Endothelial cell of umbilical vein (primary cell): ENCODE data around the gene ASIP. TPM values are rescaled to one million over a fixed set of nuclear protein-coding genes. Genes with fewer than 3 reads are reported as not detected.
"Not testable (repeated sequence)": the region's sequence is repeated elsewhere in the genome, so short reads cannot be mapped to it uniquely, and the experiment has no call there.

ENCODE experiments used
- BruUV-seq: library from RNA; stranded (reverse); fragments of 400-500 nt; replicated peaks from 2 replicates; lab custom pipeline; 2021; lab: Mats Ljungman, UMichigan
- CTCF ChIA-PET: fragments of 300-600, 350-600 bp; sonication (Branson Sonifier 250); formaldehyde crosslinking; loops from one replicate; lab custom pipeline; 2021; ENCODE audit warnings: antibody characterized with exemption, inconsistent platforms; lab: Charles Lee
- POLR2A ChIA-PET: fragments of 300-600, 350-600 bp; sonication (Branson Sonifier 250); formaldehyde crosslinking; loops from one replicate; lab custom pipeline; 2021; ENCODE audit warnings: antibody characterized with exemption, inconsistent platforms; lab: Charles Lee
- DNase-seq: peaks from one replicate; pipeline ENCODE4 v3.0.0-alpha.2; 2011; ENCODE audit warnings: low read depth, low spot score
- FAIRE-seq: peaks from 2 replicates; lab custom pipeline; 2011; peaks lifted over from hg19 to GRCh38; lab: Jason Lieb, UNC
- H2AFZ ChIP-seq: 2 replicates; pipeline ENCODE4 v1.6.0; 2012; ENCODE audit warnings: low read depth, low read length, control low read depth, inconsistent platforms
- H3K27ac ChIP-seq: 2 replicates; pipeline ENCODE4 v1.5.1; 2011; ENCODE audit warnings: low read depth, mild to moderate bottlenecking, control low read depth, low read length, moderate library complexity; ENCODE audit not compliant: insufficient read depth
- H3K27me3 ChIP-seq, 2 experiments: 2 replicates each; pipeline versions ENCODE4 v1.6.0 to v1.6.1; 2011; ENCODE audit warnings: low read length in 2 of 2, mixed read lengths in 1 of 2; ENCODE audit not compliant: control insufficient read depth in 2 of 2, insufficient read depth in 2 of 2
- H3K36me3 ChIP-seq, 2 experiments: 2 replicates in 1 of 2; 3 replicates in 1 of 2; pipeline ENCODE4 v1.5.1; 2011; ENCODE audit warnings: low read length in 2 of 2, mild to moderate bottlenecking in 1 of 2, moderate library complexity in 1 of 2; ENCODE audit not compliant: control insufficient read depth in 2 of 2, insufficient read depth in 2 of 2; ENCODE audit errors: extremely low read depth in 1 of 2
- H3K4me1 ChIP-seq: 3 replicates; pipeline ENCODE4 v1.5.1; 2011; ENCODE audit warnings: mild to moderate bottlenecking, low read length; ENCODE audit not compliant: control insufficient read depth, insufficient read depth; ENCODE audit errors: extremely low read depth
- H3K4me2 ChIP-seq: 2 replicates; pipeline ENCODE4 v1.6.1; 2011; ENCODE audit warnings: low read length, control low read depth, mixed read lengths; ENCODE audit not compliant: insufficient read depth
- H3K4me3 ChIP-seq, 3 experiments: fragments of 200-600 bp in 1 of 3; sonication (generic), shearing (Covaris generic) in 1 of 3; replicated peaks in 1 of 3; 2 replicates each; pipeline ENCODE4 v1.5.1; 2011 to 2016; ENCODE audit warnings: control low read depth in 3 of 3, low read length in 3 of 3, mild to moderate bottlenecking in 2 of 3, inconsistent platforms in 1 of 3, low read depth in 1 of 3, moderate library complexity in 1 of 3; ENCODE audit not compliant: insufficient read depth in 1 of 3
- H3K79me2 ChIP-seq: 2 replicates; pipeline ENCODE4 v1.6.0; 2012; ENCODE audit warnings: low read length, inconsistent platforms; ENCODE audit not compliant: control insufficient read depth, insufficient read depth
- H3K9ac ChIP-seq: replicated peaks from 2 replicates; pipeline ENCODE3; 2011; ENCODE audit warnings: low read length, control low read depth; ENCODE audit not compliant: insufficient read depth; ENCODE audit errors: extremely low read depth
- H3K9me1 ChIP-seq: replicated peaks from 3 replicates; pipeline ENCODE4 v1.6.0; 2011; ENCODE audit warnings: mild to moderate bottlenecking, low read length; ENCODE audit not compliant: control insufficient read depth, insufficient read depth; ENCODE audit errors: extremely low read depth
- H3K9me3 ChIP-seq: replicated peaks from 2 replicates; pipeline ENCODE4 v1.5.1; 2012; ENCODE audit warnings: low read length, inconsistent platforms; ENCODE audit not compliant: control insufficient read depth, insufficient read depth
- H4K20me1 ChIP-seq: replicated peaks from 2 replicates; pipeline ENCODE3; 2011; ENCODE audit warnings: mild to moderate bottlenecking, low read length; ENCODE audit not compliant: control insufficient read depth, insufficient read depth; ENCODE audit errors: extremely low read depth
- MAX ChIP-seq: IDR thresholded peaks from 2 replicates; pipeline ENCODE4 v1.6.1; 2011; ENCODE audit not compliant: insufficient read depth, insufficient read length
- POLR2AphosphoS5 ChIP-seq: IDR thresholded peaks from 2 replicates; pipeline ENCODE4 v1.6.1; 2012; ENCODE audit warnings: low read depth, mild to moderate bottlenecking, control low read depth, low read length, moderate library complexity; ENCODE audit not compliant: insufficient read depth
- dilution Hi-C: fragments of 300-500 bp; cut with MboI; formaldehyde crosslinking; loops from one replicate; pipeline ENCODE4 v1.15.0; 2019; ENCODE audit warnings: low sequenced_read_pairs; ENCODE audit not compliant: extremely low pct_ligation_motif_present
- intact Hi-C: fragments of 100-400 bp; cut with micrococcal nuclease; formaldehyde crosslinking; loops from one replicate; pipeline ENCODE4 v1.10.0; 2022
- polyA plus RNA-seq, 4 experiments: library from polyadenylated mRNA; depleted of rRNA in 3 of 4; stranded (reverse) in 3 of 4; unstranded in 1 of 4; fragments of >200 nt; gene quantifications; 2 replicates each; pipeline versions ENCODE4 v1.2.1 to v1.2.3, GENCODE V29; 2011 to 2012; ENCODE audit warnings: missing spikeins in 1 of 4
- total RNA-seq: library from RNA; stranded (reverse); gene quantifications from 2 replicates; pipeline ENCODE4 v1.2.3, GENCODE V29; 2021

The ASIP gene
- total and polyA plus RNA-seq, 2 donors (not counting 3 experiments of a cell fraction or from before 2014, with no cell fraction given) = not detected

- TF ChIP-seq POLR2AphosphoS5 (no peak), MAX (no peak)
- no peak overlapping the region for H3K4me2 ChIP-seq
- no peaks in the 10 kb centered on the region for H3K9me3 ChIP-seq
- H3K4me1 ChIP-seq = no peaks in the 10 kb centered on the region
- no peaks in the 10 kb centered on the region for H4K20me1 ChIP-seq
- no peak overlapping the region for H3K4me3 ChIP-seq
- no peaks in the 10 kb centered on the region for H3K27me3 ChIP-seq
- no peak overlapping the region for H3K9ac ChIP-seq
- no peak for FAIRE-seq
- H2AFZ ChIP-seq = no peak overlapping the region
- H3K9me1 ChIP-seq = no peaks in the 10 kb centered on the region
- intact Hi-C loops = no loop called here
- POLR2A ChIA-PET = no interaction called here
- H3K79me2 ChIP-seq = no peaks in the 10 kb centered on the region
- H3K36me3 ChIP-seq = no peaks in the 10 kb centered on the region
- DNase-seq = no peak
- CTCF ChIA-PET = interaction anchor here (0.9 to 1.8 kb wide), 3 partner anchors 9 to 72 kb away, joined by 3 to 6 read pairs (median 3); no protein-coding TSS in a partner anchor
- dilution Hi-C loops = no loop called here
- BruUV-seq = no TSS peak
- H3K27ac ChIP-seq = no peak overlapping the region
These were observed 21.5 kb downstream of the ASIP start for GRCh38 chr20:34262488-34263288.

GRCh38 chr20:34263468-34263867 is 22.2 kb downstream of the ASIP start:
- H3K27ac ChIP-seq, POLR2A ChIA-PET, H3K36me3 ChIP-seq, DNase-seq, H3K27me3 ChIP-seq, H3K4me1 ChIP-seq, H3K4me3 ChIP-seq, H2AFZ ChIP-seq, intact Hi-C loops, H3K4me2 ChIP-seq, H4K20me1 ChIP-seq, FAIRE-seq, H3K9ac ChIP-seq, H3K9me3 ChIP-seq, H3K9me1 ChIP-seq, BruUV-seq, H3K79me2 ChIP-seq, dilution Hi-C loops: not testable (repeated sequence)
- CTCF ChIA-PET = interaction anchor here (0.9 to 1.8 kb wide), 3 partner anchors 8 to 73 kb away, joined by 3 to 6 read pairs (median 3); no protein-coding TSS in a partner anchor
